SK-N-SH treated with all-trans-retinoic acid at 6 μM for 48 hours (cell line): Measurements from ENCODE around the gene MYL6B.

Experiments
- ATAC-seq: fragments of 200-7000 bp; cut with Tn5 transposase; 3 replicates; pipeline ENCODE4 v1.9.1; 2020; ENCODE audit warnings: mild to moderate bottlenecking, moderate library complexity
- ARNTL ChIP-seq: fragments of 450-650 bp; formaldehyde crosslinking; IDR thresholded peaks from 2 replicates; pipeline ENCODE4 v1.5.0; 2020; ENCODE audit warnings: low read depth, mild to moderate bottlenecking, moderate library complexity, borderline replicate concordance
- BACH2 ChIP-seq: fragments of 250-450 bp; sonication (Bioruptor Pico); IDR thresholded peaks from 2 replicates; pipeline ENCODE4 v1.9.0; 2021; ENCODE audit warnings: mild to moderate bottlenecking, borderline replicate concordance
- CSDC2 ChIP-seq: fragments of 250-450 bp; sonication (Bioruptor Pico); IDR thresholded peaks from 2 replicates; pipeline ENCODE4 v1.5.0; 2020; ENCODE audit warnings: mild to moderate bottlenecking, moderate library complexity
- GLIS3 ChIP-seq: fragments of 250-450 bp; sonication (Bioruptor Pico); IDR thresholded peaks from 2 replicates; pipeline ENCODE4 v1.5.0; 2020; ENCODE audit warnings: mild to moderate bottlenecking, moderate library complexity
- ISL1 ChIP-seq: fragments of 250-450 bp; sonication (Bioruptor Pico); IDR thresholded peaks from 2 replicates; pipeline ENCODE4 v2.1.2; 2022; ENCODE audit warnings: mild to moderate bottlenecking, moderate library complexity
- OSR1 ChIP-seq: fragments of 250-450 bp; sonication (Bioruptor Pico); IDR thresholded peaks from 2 replicates; pipeline ENCODE4 v1.8.0; 2022; ENCODE audit warnings: moderate library complexity, mild to moderate bottlenecking, inconsistent platforms
- PPARA ChIP-seq: fragments of 250-450 bp; sonication (Bioruptor Pico); IDR thresholded peaks from 2 replicates; pipeline ENCODE4 v1.5.0; 2020; ENCODE audit warnings: mild to moderate bottlenecking, borderline replicate concordance
- RARB ChIP-seq: fragments of 250-450 bp; sonication (Bioruptor Pico); IDR thresholded peaks from 2 replicates; pipeline ENCODE4 v1.8.0; 2021; ENCODE audit warnings: mild to moderate bottlenecking, moderate library complexity
- TCF4 ChIP-seq: fragments of 250-450 bp; sonication (Bioruptor Pico); IDR thresholded peaks from 2 replicates; pipeline ENCODE4 v1.8.0; 2021; ENCODE audit warnings: mild to moderate bottlenecking, moderate library complexity, borderline replicate concordance
- TOX ChIP-seq: fragments of 250-450 bp; sonication (Bioruptor Pico); IDR thresholded peaks from 2 replicates; pipeline ENCODE4 v1.8.0; 2021; ENCODE audit warnings: mild to moderate bottlenecking, moderate library complexity, borderline replicate concordance
- ZC3H10 ChIP-seq: fragments of 250-450 bp; sonication (Bioruptor Pico); IDR thresholded peaks from 2 replicates; pipeline ENCODE4 v1.5.1; 2021; ENCODE audit warnings: mild to moderate bottlenecking, moderate library complexity
- ZFP3 ChIP-seq: fragments of 250-450 bp; sonication (Bioruptor Pico); IDR thresholded peaks from 2 replicates; pipeline ENCODE4 v1.5.0; 2020; ENCODE audit warnings: mild to moderate bottlenecking, moderate library complexity
- ZFP30 ChIP-seq: fragments of 450-650 bp; formaldehyde crosslinking; IDR thresholded peaks from 2 replicates; pipeline ENCODE4 v1.5.0; 2022; ENCODE audit warnings: mild to moderate bottlenecking, moderate library complexity
- ZNF70 ChIP-seq: fragments of 450-650 bp; formaldehyde crosslinking; IDR thresholded peaks from 2 replicates; pipeline ENCODE4 v1.5.0; 2020; ENCODE audit warnings: mild to moderate bottlenecking, moderate library complexity
- TF ChIP-seq, protein P1 (sequence below): fragments of 250-450 bp; sonication (Bioruptor Pico); IDR thresholded peaks from 2 replicates; pipeline ENCODE4 v1.5.1; 2021; ENCODE audit warnings: mild to moderate bottlenecking, moderate library complexity
- TF ChIP-seq, protein P2 (sequence below): fragments of 250-450 bp; sonication (Bioruptor Pico); IDR thresholded peaks from 2 replicates; pipeline ENCODE4 v1.8.0; 2021; ENCODE audit warnings: low read depth, mild to moderate bottlenecking, moderate library complexity, borderline replicate concordance
- TF ChIP-seq, protein P3 (sequence below): fragments of 250-450 bp; sonication (Bioruptor Pico); IDR thresholded peaks from 2 replicates; pipeline ENCODE4 v1.8.0; 2020; ENCODE audit warnings: mild to moderate bottlenecking, moderate library complexity, borderline replicate concordance
- TF ChIP-seq, protein P4 (sequence below): fragments of 250-450 bp; sonication (Bioruptor Pico); IDR thresholded peaks from 2 replicates; pipeline ENCODE4 v1.5.0; 2020; ENCODE audit warnings: mild to moderate bottlenecking, moderate library complexity
- TF ChIP-seq, protein P5 (sequence below): fragments of 250-450 bp; sonication (Bioruptor Pico); IDR thresholded peaks from 2 replicates; pipeline ENCODE4 v1.5.1; 2020; ENCODE audit warnings: low read depth, mild to moderate bottlenecking, moderate library complexity

Gene MYL6B

DNA sequence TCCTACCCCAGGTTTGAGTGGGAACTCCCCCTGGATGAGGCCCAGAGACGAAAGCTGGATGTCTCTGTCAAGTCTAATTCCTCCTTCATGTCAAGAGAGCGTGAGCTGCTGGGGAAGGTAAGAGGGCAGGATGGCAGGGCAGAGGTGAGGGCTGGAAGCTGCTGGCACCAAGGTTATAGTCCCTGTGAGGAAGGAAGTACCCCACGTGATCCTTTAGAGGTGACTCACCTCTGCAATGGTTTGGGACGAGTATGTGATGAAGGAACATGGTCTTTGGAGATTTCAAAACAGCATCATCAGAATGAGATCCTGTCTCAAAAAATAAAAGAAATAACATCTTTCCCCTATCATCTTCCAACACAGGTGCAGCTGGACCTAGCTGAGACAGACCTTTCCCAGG, 9.2 kb upstream of the MYL6B start (continued):
- TF ChIP-seq, protein P1, sequence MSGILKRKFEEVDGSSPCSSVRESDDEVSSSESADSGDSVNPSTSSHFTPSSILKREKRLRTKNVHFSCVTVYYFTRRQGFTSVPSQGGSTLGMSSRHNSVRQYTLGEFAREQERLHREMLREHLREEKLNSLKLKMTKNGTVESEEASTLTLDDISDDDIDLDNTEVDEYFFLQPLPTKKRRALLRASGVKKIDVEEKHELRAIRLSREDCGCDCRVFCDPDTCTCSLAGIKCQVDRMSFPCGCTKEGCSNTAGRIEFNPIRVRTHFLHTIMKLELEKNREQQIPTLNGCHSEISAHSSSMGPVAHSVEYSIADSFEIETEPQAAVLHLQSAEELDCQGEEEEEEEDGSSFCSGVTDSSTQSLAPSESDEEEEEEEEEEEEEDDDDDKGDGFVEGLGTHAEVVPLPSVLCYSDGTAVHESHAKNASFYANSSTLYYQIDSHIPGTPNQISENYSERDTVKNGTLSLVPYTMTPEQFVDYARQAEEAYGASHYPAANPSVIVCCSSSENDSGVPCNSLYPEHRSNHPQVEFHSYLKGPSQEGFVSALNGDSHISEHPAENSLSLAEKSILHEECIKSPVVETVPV (CRISPR knock-in tag), result no peak
- no peak for TF ChIP-seq TOX
- no peak for TF ChIP-seq OSR1 (CRISPR knock-in tag)
- TF ChIP-seq GLIS3, result no peak
- TF ChIP-seq, protein P2, sequence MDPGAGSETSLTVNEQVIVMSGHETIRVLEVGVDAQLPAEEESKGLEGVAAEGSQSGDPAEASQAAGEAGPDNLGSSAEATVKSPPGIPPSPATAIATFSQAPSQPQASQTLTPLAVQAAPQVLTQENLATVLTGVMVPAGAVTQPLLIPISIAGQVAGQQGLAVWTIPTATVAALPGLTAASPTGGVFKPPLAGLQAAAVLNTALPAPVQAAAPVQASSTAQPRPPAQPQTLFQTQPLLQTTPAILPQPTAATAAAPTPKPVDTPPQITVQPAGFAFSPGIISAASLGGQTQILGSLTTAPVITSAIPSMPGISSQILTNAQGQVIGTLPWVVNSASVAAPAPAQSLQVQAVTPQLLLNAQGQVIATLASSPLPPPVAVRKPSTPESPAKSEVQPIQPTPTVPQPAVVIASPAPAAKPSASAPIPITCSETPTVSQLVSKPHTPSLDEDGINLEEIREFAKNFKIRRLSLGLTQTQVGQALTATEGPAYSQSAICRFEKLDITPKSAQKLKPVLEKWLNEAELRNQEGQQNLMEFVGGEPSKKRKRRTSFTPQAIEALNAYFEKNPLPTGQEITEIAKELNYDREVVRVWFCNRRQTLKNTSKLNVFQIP (CRISPR knock-in tag), result no peak
- no peak for TF ChIP-seq PPARA (CRISPR knock-in tag)
- TF ChIP-seq, all 23 proteins: peak for 0

DNA sequence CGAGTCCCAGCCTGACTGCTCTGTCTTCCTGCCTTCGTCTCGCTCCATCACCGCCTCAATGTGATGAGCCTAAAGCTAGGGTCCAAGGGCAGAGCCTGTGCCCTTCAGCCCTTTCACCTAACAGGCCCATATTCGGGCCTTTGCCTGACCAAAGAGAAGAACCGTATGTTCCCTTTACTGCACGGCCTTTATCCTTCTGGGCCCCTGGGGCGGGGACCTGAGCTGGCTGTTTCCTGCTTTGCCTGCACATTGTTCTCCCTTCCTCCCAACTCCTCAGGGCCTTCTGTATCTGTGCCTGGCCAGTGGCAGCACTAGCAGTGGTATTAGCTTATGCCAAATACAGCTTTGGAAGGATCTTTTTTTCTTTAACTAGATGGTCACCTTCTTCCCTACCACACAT, 8.5 kb upstream of the MYL6B start:
- TF ChIP-seq, protein P3, sequence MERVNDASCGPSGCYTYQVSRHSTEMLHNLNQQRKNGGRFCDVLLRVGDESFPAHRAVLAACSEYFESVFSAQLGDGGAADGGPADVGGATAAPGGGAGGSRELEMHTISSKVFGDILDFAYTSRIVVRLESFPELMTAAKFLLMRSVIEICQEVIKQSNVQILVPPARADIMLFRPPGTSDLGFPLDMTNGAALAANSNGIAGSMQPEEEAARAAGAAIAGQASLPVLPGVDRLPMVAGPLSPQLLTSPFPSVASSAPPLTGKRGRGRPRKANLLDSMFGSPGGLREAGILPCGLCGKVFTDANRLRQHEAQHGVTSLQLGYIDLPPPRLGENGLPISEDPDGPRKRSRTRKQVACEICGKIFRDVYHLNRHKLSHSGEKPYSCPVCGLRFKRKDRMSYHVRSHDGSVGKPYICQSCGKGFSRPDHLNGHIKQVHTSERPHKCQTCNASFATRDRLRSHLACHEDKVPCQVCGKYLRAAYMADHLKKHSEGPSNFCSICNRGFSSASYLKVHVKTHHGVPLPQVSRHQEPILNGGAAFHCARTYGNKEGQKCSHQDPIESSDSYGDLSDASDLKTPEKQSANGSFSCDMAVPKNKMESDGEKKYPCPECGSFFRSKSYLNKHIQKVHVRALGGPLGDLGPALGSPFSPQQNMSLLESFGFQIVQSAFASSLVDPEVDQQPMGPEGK, result no peak
- TF ChIP-seq ZFP3 (CRISPR knock-in tag), result no peak
- no peak for TF ChIP-seq CSDC2 (CRISPR knock-in tag)
- TF ChIP-seq, protein P4, sequence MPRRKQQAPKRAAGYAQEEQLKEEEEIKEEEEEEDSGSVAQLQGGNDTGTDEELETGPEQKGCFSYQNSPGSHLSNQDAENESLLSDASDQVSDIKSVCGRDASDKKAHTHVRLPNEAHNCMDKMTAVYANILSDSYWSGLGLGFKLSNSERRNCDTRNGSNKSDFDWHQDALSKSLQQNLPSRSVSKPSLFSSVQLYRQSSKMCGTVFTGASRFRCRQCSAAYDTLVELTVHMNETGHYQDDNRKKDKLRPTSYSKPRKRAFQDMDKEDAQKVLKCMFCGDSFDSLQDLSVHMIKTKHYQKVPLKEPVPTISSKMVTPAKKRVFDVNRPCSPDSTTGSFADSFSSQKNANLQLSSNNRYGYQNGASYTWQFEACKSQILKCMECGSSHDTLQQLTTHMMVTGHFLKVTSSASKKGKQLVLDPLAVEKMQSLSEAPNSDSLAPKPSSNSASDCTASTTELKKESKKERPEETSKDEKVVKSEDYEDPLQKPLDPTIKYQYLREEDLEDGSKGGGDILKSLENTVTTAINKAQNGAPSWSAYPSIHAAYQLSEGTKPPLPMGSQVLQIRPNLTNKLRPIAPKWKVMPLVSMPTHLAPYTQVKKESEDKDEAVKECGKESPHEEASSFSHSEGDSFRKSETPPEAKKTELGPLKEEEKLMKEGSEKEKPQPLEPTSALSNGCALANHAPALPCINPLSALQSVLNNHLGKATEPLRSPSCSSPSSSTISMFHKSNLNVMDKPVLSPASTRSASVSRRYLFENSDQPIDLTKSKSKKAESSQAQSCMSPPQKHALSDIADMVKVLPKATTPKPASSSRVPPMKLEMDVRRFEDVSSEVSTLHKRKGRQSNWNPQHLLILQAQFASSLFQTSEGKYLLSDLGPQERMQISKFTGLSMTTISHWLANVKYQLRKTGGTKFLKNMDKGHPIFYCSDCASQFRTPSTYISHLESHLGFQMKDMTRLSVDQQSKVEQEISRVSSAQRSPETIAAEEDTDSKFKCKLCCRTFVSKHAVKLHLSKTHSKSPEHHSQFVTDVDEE (CRISPR knock-in tag), result no peak
- TF ChIP-seq TCF4 (CRISPR knock-in tag), result no peak
- ATAC-seq, result no peak

DNA sequence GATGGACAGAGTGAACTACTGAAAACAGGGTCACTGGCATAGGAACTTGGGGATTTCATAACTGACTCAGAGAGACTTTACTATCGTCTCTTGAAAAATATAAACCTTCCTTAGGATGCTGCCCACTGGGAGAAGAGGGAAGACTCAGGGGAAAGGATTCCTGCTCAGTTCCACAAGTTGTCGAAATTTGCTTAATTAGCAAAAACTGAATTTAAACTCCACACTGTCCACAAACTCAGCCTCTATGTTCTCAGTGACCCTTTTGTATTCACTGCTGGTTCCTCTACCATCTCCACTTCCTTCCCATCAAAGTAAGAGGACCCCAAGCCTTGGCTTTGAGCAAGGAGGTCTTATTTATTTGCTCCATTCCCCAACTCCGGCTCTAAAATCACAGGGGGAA, 7.2 kb upstream of the MYL6B start:
- TF ChIP-seq ZNF70 (CRISPR knock-in tag), result no peak
- ATAC-seq, result no peak

DNA sequence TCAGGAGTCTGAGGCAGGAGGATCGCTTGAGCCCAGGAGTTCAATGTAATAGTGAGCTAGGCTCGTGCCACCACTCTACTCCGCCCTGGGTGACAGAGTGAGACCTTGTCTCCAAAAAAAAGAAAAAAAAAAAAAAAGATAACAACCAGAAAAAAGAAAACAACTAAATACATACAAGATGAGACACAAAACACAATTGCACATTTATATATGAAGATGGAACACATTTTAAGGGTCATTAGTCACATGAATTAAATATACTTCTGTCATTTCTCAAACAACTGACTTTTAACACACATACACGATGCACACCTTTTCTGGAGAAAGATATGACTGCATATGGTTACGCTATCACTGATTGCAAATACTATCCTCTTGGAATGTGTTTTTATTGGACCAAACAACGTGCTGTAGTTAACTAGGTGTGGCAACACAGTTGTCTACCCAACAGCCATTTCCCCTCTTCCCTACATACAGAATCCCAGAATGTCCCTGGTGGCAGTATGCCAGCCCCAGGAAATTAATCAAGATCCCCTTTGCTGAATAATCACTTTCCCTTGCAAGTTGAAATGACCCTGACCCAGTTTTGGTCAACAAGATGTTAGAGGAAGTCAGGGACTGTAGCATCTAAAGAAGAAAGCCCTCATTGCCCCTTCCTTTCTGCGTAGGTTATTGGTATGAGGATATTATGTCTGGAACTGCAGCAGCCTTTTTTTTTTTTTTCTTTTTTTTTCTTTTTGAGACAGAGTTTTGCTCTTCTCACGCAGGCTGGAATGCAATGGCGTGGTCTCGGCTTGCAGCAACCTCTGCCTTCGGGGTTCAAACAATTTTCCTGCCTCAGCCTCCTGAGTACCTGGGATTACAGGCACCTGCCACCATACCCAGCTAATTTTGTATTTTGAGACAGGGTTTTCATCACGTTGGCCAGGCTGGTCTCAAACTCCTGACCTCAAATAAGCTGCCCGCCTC, 5.6 kb upstream of the MYL6B start:
- ATAC-seq, result no peak
- TF ChIP-seq ZFP30 (CRISPR knock-in tag) (no peak), PPARA (CRISPR knock-in tag) (no peak), TOX (no peak), RARB (CRISPR knock-in tag) (no peak), ZC3H10 (CRISPR knock-in tag) (no peak), ISL1 (CRISPR knock-in tag) (no peak), BACH2 (CRISPR knock-in tag) (no peak), ARNTL (no peak), TCF4 (CRISPR knock-in tag) (no peak)
- TF ChIP-seq, protein P2 (CRISPR knock-in tag), result no peak
- TF ChIP-seq, protein P5, sequence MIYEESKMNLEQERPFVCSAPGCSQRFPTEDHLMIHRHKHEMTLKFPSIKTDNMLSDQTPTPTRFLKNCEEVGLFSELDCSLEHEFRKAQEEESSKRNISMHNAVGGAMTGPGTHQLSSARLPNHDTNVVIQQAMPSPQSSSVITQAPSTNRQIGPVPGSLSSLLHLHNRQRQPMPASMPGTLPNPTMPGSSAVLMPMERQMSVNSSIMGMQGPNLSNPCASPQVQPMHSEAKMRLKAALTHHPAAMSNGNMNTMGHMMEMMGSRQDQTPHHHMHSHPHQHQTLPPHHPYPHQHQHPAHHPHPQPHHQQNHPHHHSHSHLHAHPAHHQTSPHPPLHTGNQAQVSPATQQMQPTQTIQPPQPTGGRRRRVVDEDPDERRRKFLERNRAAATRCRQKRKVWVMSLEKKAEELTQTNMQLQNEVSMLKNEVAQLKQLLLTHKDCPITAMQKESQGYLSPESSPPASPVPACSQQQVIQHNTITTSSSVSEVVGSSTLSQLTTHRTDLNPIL, result no peak
- TF ChIP-seq, protein P4 (CRISPR knock-in tag), result no peak
